Measurements from ENCODE around the gene ZDHHC8.

- no peak for TF ChIP-seq POLR2A (IDR thresholded peaks at IDR 0.05)
- TF ChIP-seq, protein P1, sequence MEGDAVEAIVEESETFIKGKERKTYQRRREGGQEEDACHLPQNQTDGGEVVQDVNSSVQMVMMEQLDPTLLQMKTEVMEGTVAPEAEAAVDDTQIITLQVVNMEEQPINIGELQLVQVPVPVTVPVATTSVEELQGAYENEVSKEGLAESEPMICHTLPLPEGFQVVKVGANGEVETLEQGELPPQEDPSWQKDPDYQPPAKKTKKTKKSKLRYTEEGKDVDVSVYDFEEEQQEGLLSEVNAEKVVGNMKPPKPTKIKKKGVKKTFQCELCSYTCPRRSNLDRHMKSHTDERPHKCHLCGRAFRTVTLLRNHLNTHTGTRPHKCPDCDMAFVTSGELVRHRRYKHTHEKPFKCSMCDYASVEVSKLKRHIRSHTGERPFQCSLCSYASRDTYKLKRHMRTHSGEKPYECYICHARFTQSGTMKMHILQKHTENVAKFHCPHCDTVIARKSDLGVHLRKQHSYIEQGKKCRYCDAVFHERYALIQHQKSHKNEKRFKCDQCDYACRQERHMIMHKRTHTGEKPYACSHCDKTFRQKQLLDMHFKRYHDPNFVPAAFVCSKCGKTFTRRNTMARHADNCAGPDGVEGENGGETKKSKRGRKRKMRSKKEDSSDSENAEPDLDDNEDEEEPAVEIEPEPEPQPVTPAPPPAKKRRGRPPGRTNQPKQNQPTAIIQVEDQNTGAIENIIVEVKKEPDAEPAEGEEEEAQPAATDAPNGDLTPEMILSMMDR (IDR thresholded peaks at IDR 0.05): no peak
These were observed 23.1 kb downstream of the ZDHHC8 start for GRCh38 chr22:20154602-20155187.

Measured in right lobe of liver (tissue), 4 donors.